Sigmoid colon (tissue), 7 donors: ENCODE measurements around the gene TENT5C. TPM values are rescaled to one million over a fixed set of nuclear protein-coding genes. Genes with fewer than 3 reads are reported as not detected.

ENCODE experiments used
- DNase-seq: peaks from one replicate; pipeline ENCODE4 v3.0.0-alpha.2; 2019
- H3K27ac ChIP-seq, 4 donors: fragments of 200-600 bp; sonication (generic); one replicate each; pipeline ENCODE4 v1.5.1; 2016 to 2019; ENCODE audit warnings: mild to moderate bottlenecking in 1 of 4
- H3K27me3 ChIP-seq, 3 donors: fragments of 200-600 bp; sonication (generic); one replicate each; pipeline ENCODE4 v1.5.1; 2019; ENCODE audit warnings: mild to moderate bottlenecking in 1 of 3
- H3K36me3 ChIP-seq, 4 donors: fragments of 200-600 bp; sonication (generic); one replicate each; pipeline ENCODE4 v1.5.1; 2016 to 2019
- H3K4me1 ChIP-seq, 4 donors: fragments of 200-600 bp; sonication (generic); one replicate each; pipeline ENCODE4 v1.5.1; 2017 to 2019
- H3K4me3 ChIP-seq, 4 donors: fragments of 200-600 bp; sonication (generic); one replicate each; pipeline ENCODE4 v1.5.1; 2017 to 2019; ENCODE audit warnings: mild to moderate bottlenecking in 2 of 4, moderate library complexity in 1 of 4
- H3K9me3 ChIP-seq, 4 donors: fragments of 200-600 bp in 3 of 4; sonication (generic) in 3 of 4; one replicate each; pipeline versions ENCODE4 v1.5.1 to v1.6.1; 2013 to 2019
- EP300 ChIP-seq, 4 donors: sonication (generic); formaldehyde crosslinking; IDR thresholded peaks; one replicate each; pipeline ENCODE4 v1.6.1; 2017; ENCODE audit warnings: antibody characterized with exemption in 4 of 4
- POLR2A ChIP-seq, 2 donors: fragments of 450-650 bp; IDR thresholded peaks; one replicate each; pipeline ENCODE4 v1.6.1; 2016; ENCODE audit warnings: antibody characterized with exemption in 2 of 2, mild to moderate bottlenecking in 2 of 2, moderate library complexity in 2 of 2
- POLR2AphosphoS5 ChIP-seq, 4 donors: sonication (generic); formaldehyde crosslinking; IDR thresholded peaks; one replicate each; pipeline ENCODE4 v1.6.1; 2017; ENCODE audit warnings: antibody characterized with exemption in 4 of 4
- WGBS, 2 donors: extraction: QIAGEN DNeasy Blood & Tissue Kit; methylation state at CpG; one replicate each; pipeline ENCODE4 v1.1.7; 2013; 5-methylcytosine and 5-hydroxymethylcytosine counted together
- intact Hi-C: fragments of 100-400 bp; cut with DNase I; formaldehyde crosslinking; loops from one replicate; pipeline ENCODE4 v1.15.1; 2023
- polyA plus RNA-seq, 3 donors: library from polyadenylated mRNA; stranded (reverse); fragments of 200-250 nt; gene quantifications; one replicate each; pipeline ENCODE4 v1.2.3, GENCODE V29; 2013
- total RNA-seq, 4 donors: library from RNA; depleted of rRNA; stranded (reverse); fragments of >200 nt; gene quantifications; one replicate each; pipeline ENCODE4 v1.1.0, GENCODE V29; 2016
- TF ChIP-seq, protein P1 (sequence below), 4 experiments: fragments of 450-650 bp in 3 of 4; fragments of 200-600 bp in 1 of 4; IDR thresholded peaks; one replicate each; pipeline ENCODE4 v1.5.1; 2016 to 2019; ENCODE audit warnings: antibody characterized with exemption in 4 of 4, mild to moderate bottlenecking in 3 of 4, moderate library complexity in 2 of 4
- donor health status: healthy with polysubstance abuse.
- donor health status: Bipolar disorder and iron deficiency.
- donor health status: healthy.

TENT5C gene
- total and polyA plus RNA-seq, 7 donors, result 2.8 to 10.3 (median 5.6) TPM

DNA sequence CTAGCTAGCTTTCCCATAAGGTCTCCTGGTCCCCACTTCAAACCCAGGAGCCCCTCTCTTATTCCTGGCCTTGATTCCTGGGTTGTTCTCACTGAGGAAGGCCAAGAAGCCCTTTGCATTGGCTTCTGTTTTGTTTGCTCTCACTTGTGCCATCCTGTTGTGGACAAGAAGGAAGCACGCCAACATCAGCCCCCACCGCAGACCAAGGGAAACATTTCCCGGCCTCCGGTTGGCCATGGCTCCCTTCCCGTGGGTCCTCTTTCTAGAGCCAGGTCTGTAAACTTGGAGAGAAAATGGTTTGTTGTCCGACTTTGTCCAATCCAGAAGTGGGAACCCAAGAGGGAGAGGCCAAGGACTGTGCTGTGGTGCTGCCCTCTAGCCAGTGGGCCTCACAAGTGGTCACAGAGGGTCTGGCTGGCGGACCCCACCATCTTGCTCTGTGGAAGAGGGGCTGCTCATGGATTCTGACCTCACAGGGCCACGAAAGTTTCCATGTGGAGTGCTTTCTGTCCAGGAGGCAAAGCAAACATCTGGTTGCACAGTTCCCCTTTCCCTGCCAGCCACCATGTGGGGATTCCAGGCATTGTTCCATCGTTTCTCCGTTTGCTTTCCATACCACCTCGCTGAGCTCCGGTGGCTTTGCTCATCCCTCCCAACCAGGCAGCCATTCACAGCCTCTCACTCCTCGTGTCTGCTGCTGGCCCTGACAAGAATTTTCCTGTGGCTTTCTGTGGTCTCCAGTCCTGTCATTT lies 18.9 kb upstream of the TENT5C start:
- Histone ChIP-seq H3K27me3 (no peaks in the 10 kb centered on the region), H3K36me3 (no peaks in the 10 kb centered on the region), H3K4me3 (no peak overlapping the region), H3K9me3 (no peaks in the 10 kb centered on the region), H3K4me1 (no peaks in the 10 kb centered on the region), H3K27ac (no peak overlapping the region)
- peak; percentile 58 for DNase-seq
- WGBS, 2 donors, result 83 to 86% methylated on average over 13 of the region's 13 CpGs
- TF ChIP-seq, protein P1, sequence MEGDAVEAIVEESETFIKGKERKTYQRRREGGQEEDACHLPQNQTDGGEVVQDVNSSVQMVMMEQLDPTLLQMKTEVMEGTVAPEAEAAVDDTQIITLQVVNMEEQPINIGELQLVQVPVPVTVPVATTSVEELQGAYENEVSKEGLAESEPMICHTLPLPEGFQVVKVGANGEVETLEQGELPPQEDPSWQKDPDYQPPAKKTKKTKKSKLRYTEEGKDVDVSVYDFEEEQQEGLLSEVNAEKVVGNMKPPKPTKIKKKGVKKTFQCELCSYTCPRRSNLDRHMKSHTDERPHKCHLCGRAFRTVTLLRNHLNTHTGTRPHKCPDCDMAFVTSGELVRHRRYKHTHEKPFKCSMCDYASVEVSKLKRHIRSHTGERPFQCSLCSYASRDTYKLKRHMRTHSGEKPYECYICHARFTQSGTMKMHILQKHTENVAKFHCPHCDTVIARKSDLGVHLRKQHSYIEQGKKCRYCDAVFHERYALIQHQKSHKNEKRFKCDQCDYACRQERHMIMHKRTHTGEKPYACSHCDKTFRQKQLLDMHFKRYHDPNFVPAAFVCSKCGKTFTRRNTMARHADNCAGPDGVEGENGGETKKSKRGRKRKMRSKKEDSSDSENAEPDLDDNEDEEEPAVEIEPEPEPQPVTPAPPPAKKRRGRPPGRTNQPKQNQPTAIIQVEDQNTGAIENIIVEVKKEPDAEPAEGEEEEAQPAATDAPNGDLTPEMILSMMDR (IDR thresholded peaks at IDR 0.05), result no peak
- no peak for TF ChIP-seq EP300 (IDR thresholded peaks at IDR 0.05)
- TF ChIP-seq POLR2AphosphoS5 (IDR thresholded peaks at IDR 0.05), result no peak
- TF ChIP-seq POLR2A (IDR thresholded peaks at IDR 0.05), result no peak
- intact Hi-C loops, result no loop called here

GRCh38 chr1:117587499-117588356 lies 18.1 kb upstream of the TENT5C start:
- Histone ChIP-seq H3K36me3 (no peaks in the 10 kb centered on the region), H3K9me3 (no peaks in the 10 kb centered on the region), H3K27me3 (no peaks in the 10 kb centered on the region), H3K27ac (no peak overlapping the region), H3K4me3 (no peak overlapping the region), H3K4me1 (no peaks in the 10 kb centered on the region)
- DNase-seq, result peak; percentile 50
- intact Hi-C loops, result no loop called here
- WGBS, 2 donors, result 88 to 89% methylated on average over 14 of the region's 14 CpGs
- TF ChIP-seq, protein P1 (IDR thresholded peaks at IDR 0.05), result no peak
- TF ChIP-seq EP300 (IDR thresholded peaks at IDR 0.05) (no peak), POLR2A (IDR thresholded peaks at IDR 0.05) (no peak), POLR2AphosphoS5 (IDR thresholded peaks at IDR 0.05) (no peak)

DNA sequence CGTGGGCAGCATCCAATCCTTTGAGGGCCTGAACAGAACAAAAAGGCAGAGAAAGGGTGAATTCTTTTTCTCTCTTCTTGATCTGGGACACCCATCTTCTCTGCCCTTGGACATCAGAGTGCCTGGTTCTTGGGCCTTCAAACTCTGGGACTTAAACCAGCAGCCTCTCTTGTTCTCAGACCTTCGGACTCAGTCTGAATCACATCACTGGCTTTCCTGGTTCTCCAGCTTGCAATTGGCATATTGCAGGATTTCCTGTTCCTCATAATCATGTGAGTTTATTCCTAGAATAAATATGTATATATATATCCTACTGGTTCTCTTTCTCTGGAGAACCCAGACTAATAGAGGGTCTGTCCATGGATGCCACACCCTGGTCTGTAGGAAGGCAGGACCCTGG lies 16.3 kb upstream of the TENT5C start:
- Histone ChIP-seq H3K27ac (no peak overlapping the region), H3K4me3 (no peak overlapping the region), H3K27me3 (no peaks in the 10 kb centered on the region), H3K4me1 (no peaks in the 10 kb centered on the region), H3K9me3 (no peaks in the 10 kb centered on the region), H3K36me3 (no peaks in the 10 kb centered on the region)
- TF ChIP-seq EP300 (IDR thresholded peaks at IDR 0.05) (no peak), POLR2A (IDR thresholded peaks at IDR 0.05) (no peak), POLR2AphosphoS5 (IDR thresholded peaks at IDR 0.05) (no peak)
- TF ChIP-seq, protein P1 (IDR thresholded peaks at IDR 0.05), result no peak
- intact Hi-C loops, result no loop called here
- DNase-seq, result no peak
- WGBS, 2 donors, result 52 to 85% methylated on average over 2 of the region's 2 CpGs

DNA sequence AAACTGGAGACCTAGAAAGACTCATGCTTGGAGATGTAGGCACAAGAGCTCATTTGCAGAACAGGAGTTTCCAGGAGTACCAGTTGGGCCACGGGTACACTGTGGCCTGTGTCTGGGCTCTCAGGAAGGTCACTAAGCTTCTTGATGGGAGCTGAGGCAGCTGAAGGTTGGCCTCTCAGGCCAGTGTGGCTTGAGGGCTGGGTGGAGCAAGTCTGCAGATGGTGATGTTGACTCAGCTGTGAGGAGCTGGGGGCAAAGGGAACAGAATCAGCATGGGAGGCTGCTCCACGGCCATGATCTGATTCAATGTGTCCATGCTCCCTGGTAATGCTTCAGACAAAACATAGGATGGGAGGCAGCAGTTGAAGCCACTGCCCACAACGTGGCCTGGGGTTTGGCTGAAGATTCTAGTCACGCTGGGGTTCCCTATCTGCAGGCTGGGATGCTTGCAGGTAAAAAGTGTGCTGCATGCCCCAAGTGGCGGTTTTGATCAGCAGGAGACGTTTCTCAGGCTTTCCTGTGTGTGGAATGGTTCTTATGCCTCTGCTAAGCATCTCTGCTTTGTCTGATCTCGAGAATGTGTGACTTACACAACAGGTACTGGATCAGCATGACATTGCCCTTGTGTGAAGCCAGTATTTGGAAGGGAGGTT lies 15.4 kb upstream of the TENT5C start:
- TF ChIP-seq POLR2A (IDR thresholded peaks at IDR 0.05), result no peak
- H3K27ac ChIP-seq, result no peak overlapping the region
- 26 to 50% methylated on average over 7 of the region's 7 CpGs for WGBS, 2 donors
- H3K27me3 ChIP-seq, result no peaks in the 10 kb centered on the region
- H3K9me3 ChIP-seq, result no peaks in the 10 kb centered on the region
- no peak overlapping the region for H3K4me3 ChIP-seq
- no peak for DNase-seq
- H3K36me3 ChIP-seq, result no peaks in the 10 kb centered on the region
- intact Hi-C loops, result no loop called here
- no peaks in the 10 kb centered on the region for H3K4me1 ChIP-seq

- H3K36me3 ChIP-seq, result no peaks in the 10 kb centered on the region
- DNase-seq, result no peak
- no peaks in the 10 kb centered on the region for H3K9me3 ChIP-seq
- H3K4me3 ChIP-seq, result no peak overlapping the region
- H3K4me1 ChIP-seq, result no peaks in the 10 kb centered on the region
- 27 to 70% methylated on average over 3 of the region's 3 CpGs for WGBS, 2 donors
- H3K27ac ChIP-seq, result no peak overlapping the region
- no peaks in the 10 kb centered on the region for H3K27me3 ChIP-seq
- intact Hi-C loops, result no loop called here
- no peak for TF ChIP-seq POLR2AphosphoS5 (IDR thresholded peaks at IDR 0.05)
Observed at GRCh38 chr1:117591252-117591651, 14.6 kb upstream of the TENT5C start.
